Right lobe of liver (tissue), 6 donors: Measurements from ENCODE around the gene COL23A1. TPM values are rescaled to one million over a fixed set of nuclear protein-coding genes. Genes with fewer than 3 reads are reported as not detected.

Source experiments
- ATAC-seq, 4 donors: fragments of 200-7000 bp; cut with Tn5 transposase; one replicate each; pipeline ENCODE4 v1.9.1; 2020; ENCODE audit warnings: mild to moderate bottlenecking in 4 of 4, moderate library complexity in 4 of 4
- DNase-seq, 3 donors: peaks; one replicate each; pipeline ENCODE4 v3.0.0-alpha.2; 2020
- H3K27ac ChIP-seq, 3 donors: fragments of 200-600 bp; one replicate each; pipeline ENCODE4 v1.8.0; 2022
- H3K27me3 ChIP-seq, 2 donors: fragments of 200-600 bp; one replicate each; pipeline ENCODE4 v1.8.0; 2022
- H3K36me3 ChIP-seq, 4 donors: fragments of 200-600 bp; sonication (generic) in 1 of 4; one replicate each; pipeline versions ENCODE4 v1.5.1 to v1.8.0; 2017 to 2022; ENCODE audit warnings: control low read depth in 1 of 4
- H3K4me1 ChIP-seq, 4 donors: fragments of 200-600 bp; sonication (generic) in 1 of 4; one replicate each; pipeline versions ENCODE4 v1.5.1 to v1.8.0; 2017 to 2022; ENCODE audit warnings: control low read depth in 1 of 4
- H3K4me3 ChIP-seq, 3 donors: fragments of 200-600 bp; one replicate each; pipeline ENCODE4 v1.8.0; 2022
- H3K9me3 ChIP-seq, 4 donors: fragments of 200-600 bp; sonication (generic) in 1 of 4; one replicate each; pipeline versions ENCODE4 v1.5.1 to v1.8.0; 2017 to 2022; ENCODE audit warnings: control low read depth in 1 of 4
- CTCF ChIP-seq, 4 donors: fragments of 200-600 bp in 3 of 4; fragments of 450-650 bp in 1 of 4; IDR thresholded peaks; one replicate each; pipeline versions ENCODE4 v1.5.1 to v1.8.0; 2016 to 2022; ENCODE audit warnings: antibody characterized with exemption in 4 of 4, mild to moderate bottlenecking in 2 of 4
- POLR2A ChIP-seq: fragments of 450-650 bp; IDR thresholded peaks from one replicate; pipeline ENCODE4 v1.6.1; 2017; ENCODE audit warnings: antibody characterized with exemption, mild to moderate bottlenecking
- WGBS: methylation state at CpG from one replicate; pipeline ENCODE4 v1.1.6; 2018; ENCODE audit warnings: low coverage, low lambda C conversion rate; ENCODE audit not compliant: insufficient coverage; ENCODE audit errors: missing lambda C conversion rate; 5-methylcytosine and 5-hydroxymethylcytosine counted together
- intact Hi-C, 2 donors: fragments of 100-400 bp; cut with DNase I; formaldehyde crosslinking; loops; one replicate each; pipeline versions ENCODE4 v1.11.2 to v1.14.1; 2022
- total RNA-seq, 6 experiments: library from RNA; depleted of rRNA in 2 of 6; stranded (reverse); fragments of >200 nt in 2 of 6; fragmentation: NEBNext Ultra II Directional in 3 of 6; extraction: Animal tissue kit (Norgen Biotek cat#: 25700) in 3 of 6; gene quantifications; one replicate each; pipeline versions ENCODE4 v1.1.0 to v1.2.4, GENCODE V29; 2016 to 2023
- donor health status: DM: no; HTN: yes; CAD: no.
- donor health status: DM: no; HTN: no; CAD: no.
- donor health status: DM: no; HTN: no; CAD: no.
- donor health status: DM: no; HTN: yes; CAD: no.
- donor health status: DM: no; HTN: yes; CAD: no.

The COL23A1 gene
- total RNA-seq, 6 experiments from 2014 or later = 0.25 to 1.2 (median 0.50) TPM

DNA sequence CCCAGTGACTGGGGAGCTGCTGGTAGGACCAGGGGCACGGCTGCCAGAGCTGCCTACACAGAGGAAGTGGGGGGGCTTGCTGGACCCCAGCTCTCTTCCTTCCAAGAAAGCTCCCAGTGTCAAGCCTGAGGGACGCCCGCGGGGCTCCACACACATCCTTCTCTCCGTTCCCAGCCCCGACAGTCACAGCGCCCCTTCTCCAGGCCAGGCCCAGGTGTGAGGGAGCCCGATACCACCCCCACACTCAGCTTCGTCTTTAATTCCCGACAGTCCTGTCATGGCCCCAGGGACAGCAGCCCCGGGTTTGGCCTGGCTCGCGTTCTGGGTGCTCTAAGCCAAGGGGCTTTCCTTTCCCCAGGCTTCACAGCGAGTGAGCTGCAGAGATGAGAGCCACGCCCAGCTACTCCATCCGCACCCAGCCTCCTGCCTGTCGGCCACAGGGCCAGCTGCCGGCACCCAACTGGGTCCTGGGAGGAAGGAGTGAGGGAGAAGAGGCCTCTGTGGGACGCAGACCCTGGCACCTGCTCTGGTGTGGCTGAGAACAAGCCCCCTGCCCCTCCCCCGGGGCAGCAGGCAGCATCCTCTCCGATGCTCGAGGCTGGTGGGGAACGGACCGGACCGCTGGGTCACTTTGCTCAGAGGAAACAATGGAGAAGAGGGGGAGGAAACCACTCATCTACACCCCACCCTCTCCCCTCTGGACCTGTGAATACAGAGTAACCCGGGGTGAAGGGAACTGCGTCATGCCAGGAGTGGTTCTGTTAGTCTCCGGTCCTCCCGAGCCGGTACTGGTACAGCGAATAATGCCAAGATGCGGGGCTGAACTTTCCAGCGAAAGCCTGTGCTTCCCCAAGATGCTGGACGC is 303.7 kb downstream of the COL23A1 start:
- 87% methylated on average over 11 of the region's 34 CpGs for WGBS
- intact Hi-C loops = no loop called here
- ATAC-seq = no peak

GRCh38 chr5:178285399-178286225 is 304.6 kb downstream of the COL23A1 start:
- DNase-seq (peak in 1 of 3 donors; percentile 49), ATAC-seq (no peak)
- H3K27me3 ChIP-seq = no peaks in the 10 kb centered on the region
- H3K36me3 ChIP-seq = no peaks in the 10 kb centered on the region
- no peak overlapping the region for H3K4me3 ChIP-seq
- peaks cover 0 to 6% (median 0%) of the 10 kb centered on the region in 4 donors for H3K4me1 ChIP-seq
- WGBS = 79% methylated on average over 4 of the region's 19 CpGs
- TF ChIP-seq POLR2A = no peak
- H3K27ac ChIP-seq = no peak overlapping the region
- intact Hi-C loops = no loop called here
- H3K9me3 ChIP-seq = no peaks in the 10 kb centered on the region

More for the DNA sequence above, 303.7 kb downstream of the COL23A1 start:
- peaks cover 0 to 6% (median 0%) of the 10 kb centered on the region in 4 donors for H3K4me1 ChIP-seq
- no peak overlapping the region for H3K4me3 ChIP-seq
- H3K27ac ChIP-seq = no peak overlapping the region
- H3K27me3 ChIP-seq = no peaks in the 10 kb centered on the region
- H3K9me3 ChIP-seq = no peaks in the 10 kb centered on the region
- no peak for TF ChIP-seq CTCF (IDR thresholded peaks at IDR 0.05)
- no peak for TF ChIP-seq POLR2A
- no peaks in the 10 kb centered on the region for H3K36me3 ChIP-seq
- DNase-seq = peak in 1 of 3 donors; percentile 51

DNA sequence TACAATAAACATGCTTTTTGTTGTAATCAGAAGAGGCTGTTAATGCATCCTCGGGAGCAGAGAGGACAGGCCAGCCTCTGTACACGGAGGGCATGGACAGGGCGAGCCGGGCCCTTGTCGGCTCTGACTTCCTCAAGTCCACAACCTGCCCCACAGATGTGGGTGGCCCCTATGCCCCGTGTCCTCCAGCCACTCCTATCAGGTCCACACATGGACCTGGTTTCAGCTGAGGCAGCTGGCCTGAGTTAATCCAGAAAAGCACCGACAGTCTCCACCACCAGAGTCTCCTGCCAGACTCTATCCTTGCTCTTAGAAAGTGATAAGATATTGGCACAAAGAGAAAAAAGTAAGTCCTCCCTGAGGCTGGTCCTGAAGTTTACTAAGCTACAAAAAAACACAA is 305.2 kb downstream of the COL23A1 start:
- intact Hi-C loops = no loop called here
- DNase-seq (peak in 1 of 3 donors; percentile 17), ATAC-seq (no peak)
- Histone ChIP-seq H3K4me3 (no peak overlapping the region), H3K9me3 (no peaks in the 10 kb centered on the region), H3K36me3 (no peaks in the 10 kb centered on the region), H3K27me3 (no peaks in the 10 kb centered on the region), H3K27ac (no peak overlapping the region), H3K4me1 (peaks cover 0 to 6% (median 0%) of the 10 kb centered on the region in 4 donors)
- WGBS = 63% methylated on average over 4 of the region's 7 CpGs
- TF ChIP-seq POLR2A (no peak), CTCF (IDR thresholded peaks at IDR 0.05) (no peak)

GRCh38 chr5:178284093-178284675 is 306.0 kb downstream of the COL23A1 start:
- no peaks in the 10 kb centered on the region for H3K27me3 ChIP-seq
- WGBS = 43% methylated on average over 3 of the region's 3 CpGs

More at GRCh38 chr5:178284093-178284675, 306.0 kb downstream of the COL23A1 start:
- H3K36me3 ChIP-seq = no peaks in the 10 kb centered on the region
- peak; percentile 65 to 76 (median 72) for TF ChIP-seq CTCF (IDR thresholded peaks at IDR 0.05)
- no peak for TF ChIP-seq POLR2A
- H3K27ac ChIP-seq = peak overlapping the region in 1 of 3 donors; percentile 25
- H3K4me3 ChIP-seq = no peak overlapping the region
- H3K4me1 ChIP-seq = peaks cover 0 to 6% (median 0%) of the 10 kb centered on the region in 4 donors
- ATAC-seq = no peak
- no peak for DNase-seq
- H3K9me3 ChIP-seq = no peaks in the 10 kb centered on the region
- intact Hi-C loops = no loop called here
